Suprapubic skin (tissue), 4 donors: ENCODE results near the gene ANKRD6. TPM values are rescaled to one million over a fixed set of nuclear protein-coding genes. Genes with fewer than 3 reads are reported as not detected.

ENCODE experiments used
- DNase-seq, 2 donors: peaks; one replicate each; pipeline ENCODE4 v3.0.0-alpha.2; 2019; ENCODE audit warnings: low spot score in 2 of 2
- H3K27ac ChIP-seq: fragments of 200-600 bp; sonication (generic); one replicate; pipeline ENCODE4 v1.5.1; 2019
- H3K27me3 ChIP-seq: fragments of 200-600 bp; sonication (generic); one replicate; pipeline ENCODE4 v1.5.1; 2019
- H3K36me3 ChIP-seq: fragments of 200-600 bp; sonication (generic); one replicate; pipeline ENCODE4 v1.5.1; 2019
- H3K4me1 ChIP-seq: fragments of 200-600 bp; sonication (generic); one replicate; pipeline ENCODE4 v1.5.1; 2019
- H3K4me3 ChIP-seq: fragments of 200-600 bp; sonication (generic); one replicate; pipeline ENCODE4 v1.5.1; 2019; ENCODE audit warnings: mild to moderate bottlenecking
- H3K9me3 ChIP-seq: fragments of 200-600 bp; sonication (generic); one replicate; pipeline ENCODE4 v1.5.1; 2019
- CTCF ChIP-seq, 2 donors: fragments of 200-600 bp in 1 of 2; fragments of 450-650 bp in 1 of 2; sonication (generic) in 1 of 2; IDR thresholded peaks; one replicate each; pipeline ENCODE4 v1.5.1; 2016 to 2019; ENCODE audit warnings: antibody characterized with exemption in 2 of 2, mild to moderate bottlenecking in 1 of 2, moderate library complexity in 1 of 2
- EP300 ChIP-seq: sonication (generic); formaldehyde crosslinking; IDR thresholded peaks from one replicate; pipeline ENCODE4 v1.6.1; 2017; ENCODE audit warnings: antibody characterized with exemption
- POLR2A ChIP-seq, 2 donors: fragments of 450-650 bp; IDR thresholded peaks; one replicate each; pipeline ENCODE4 v1.6.1; 2017; ENCODE audit warnings: antibody characterized with exemption in 2 of 2, mild to moderate bottlenecking in 2 of 2, moderate library complexity in 2 of 2
- POLR2AphosphoS5 ChIP-seq, 3 donors: sonication (generic); formaldehyde crosslinking; IDR thresholded peaks; one replicate each; pipeline ENCODE4 v1.6.1; 2017; ENCODE audit warnings: antibody characterized with exemption in 3 of 3
- WGBS: methylation state at CpG from one replicate; pipeline ENCODE4 v1.1.5; 2018; 5-methylcytosine and 5-hydroxymethylcytosine counted together
- total RNA-seq, 4 donors: library from RNA; depleted of rRNA; stranded (reverse); fragments of >200 nt; gene quantifications; one replicate each; pipeline ENCODE4 v1.1.0, GENCODE V29; 2016

Gene ANKRD6
- total RNA-seq, 4 donors from 2014 or later: 3.4 to 6.9 (median 5.4) TPM

- WGBS: 89% methylated on average over 5 of the region's 5 CpGs
- TF ChIP-seq EP300 (no peak), POLR2A (IDR thresholded peaks at IDR 0.05) (no peak), CTCF (IDR thresholded peaks at IDR 0.05) (no peak), POLR2AphosphoS5 (IDR thresholded peaks at IDR 0.05) (no peak)
- no peak overlapping the region for H3K4me3 ChIP-seq
- peaks cover 4% of the 10 kb centered on the region for H3K36me3 ChIP-seq
- no peaks in the 10 kb centered on the region for H3K9me3 ChIP-seq
- no peaks in the 10 kb centered on the region for H3K27me3 ChIP-seq
- no peak for DNase-seq
- no peaks in the 10 kb centered on the region for H3K4me1 ChIP-seq
- H3K27ac ChIP-seq: no peak overlapping the region
These were observed 182.9 kb downstream of the ANKRD6 start for GRCh38 chr6:89615882-89616281.

- TF ChIP-seq CTCF (IDR thresholded peaks at IDR 0.05): no peak
- TF ChIP-seq EP300: no peak
- TF ChIP-seq POLR2AphosphoS5 (IDR thresholded peaks at IDR 0.05): no peak
- no peak for TF ChIP-seq POLR2A (IDR thresholded peaks at IDR 0.05)
- Histone ChIP-seq H3K4me1 (no peaks in the 10 kb centered on the region), H3K36me3 (peaks cover 5% of the 10 kb centered on the region), H3K27me3 (no peaks in the 10 kb centered on the region), H3K27ac (no peak overlapping the region), H3K4me3 (no peak overlapping the region), H3K9me3 (no peaks in the 10 kb centered on the region)
- WGBS: 88% methylated on average over 5 of the region's 5 CpGs
- DNase-seq: no peak
These were observed 183.6 kb downstream of the ANKRD6 start for GRCh38 chr6:89616531-89616930.

- Histone ChIP-seq H3K9me3 (no peaks in the 10 kb centered on the region), H3K4me1 (no peaks in the 10 kb centered on the region), H3K36me3 (peaks cover 7% of the 10 kb centered on the region), H3K27ac (no peak overlapping the region), H3K27me3 (no peaks in the 10 kb centered on the region), H3K4me3 (no peak overlapping the region)
- WGBS: 93% methylated on average over 5 of the region's 6 CpGs
- no peak for DNase-seq
- no peak for TF ChIP-seq POLR2A (IDR thresholded peaks at IDR 0.05)
- no peak for TF ChIP-seq EP300
- no peak for TF ChIP-seq POLR2AphosphoS5 (IDR thresholded peaks at IDR 0.05)
- TF ChIP-seq CTCF (IDR thresholded peaks at IDR 0.05): no peak
These were observed 185.1 kb downstream of the ANKRD6 start for GRCh38 chr6:89618026-89618425.

- DNase-seq: no peak
- TF ChIP-seq POLR2A (IDR thresholded peaks at IDR 0.05) (no peak), CTCF (IDR thresholded peaks at IDR 0.05) (no peak), EP300 (no peak), POLR2AphosphoS5 (IDR thresholded peaks at IDR 0.05) (no peak)
- Histone ChIP-seq H3K27me3 (no peaks in the 10 kb centered on the region), H3K9me3 (no peaks in the 10 kb centered on the region), H3K36me3 (peaks cover 11% of the 10 kb centered on the region), H3K4me1 (no peaks in the 10 kb centered on the region), H3K4me3 (no peak overlapping the region), H3K27ac (no peak overlapping the region)
- WGBS: 97% methylated on average over 6 of the region's 6 CpGs
These were observed 186.6 kb downstream of the ANKRD6 start for GRCh38 chr6:89619567-89619966.

- peaks cover 21% of the 10 kb centered on the region for H3K36me3 ChIP-seq
- WGBS: 80% methylated on average over 8 of the region's 8 CpGs
These were observed 190.8 kb downstream of the ANKRD6 start for GRCh38 chr6:89623749-89624148.

More at GRCh38 chr6:89623749-89624148, 190.8 kb downstream of the ANKRD6 start:
- no peaks in the 10 kb centered on the region for H3K4me1 ChIP-seq
- DNase-seq: no peak
- H3K4me3 ChIP-seq: no peak overlapping the region
- H3K27me3 ChIP-seq: no peaks in the 10 kb centered on the region
- no peak overlapping the region for H3K27ac ChIP-seq
- H3K9me3 ChIP-seq: no peaks in the 10 kb centered on the region
- TF ChIP-seq POLR2A (IDR thresholded peaks at IDR 0.05) (no peak), CTCF (IDR thresholded peaks at IDR 0.05) (no peak), POLR2AphosphoS5 (IDR thresholded peaks at IDR 0.05) (no peak), EP300 (no peak)
